OCI-LY3 (cell line): Measurements from ENCODE around the gene ARMC9.

Experiments used
- H2AFZ ChIP-seq: fragments of 200-600, 300-600 bp; shearing (Covaris generic); 2 replicates; pipeline ENCODE4 v1.6.0; 2014; ENCODE audit warnings: antibody characterized with exemption, low read depth, low read length
- H3K27ac ChIP-seq: fragments of 200-600, 300-600 bp; sonication (generic); 2 replicates; pipeline ENCODE4 v1.5.1; 2014; ENCODE audit warnings: mild to moderate bottlenecking, low read length, moderate library complexity, mixed read lengths
- H3K27me3 ChIP-seq: fragments of 200-600, 300-600 bp; sonication (generic); 2 replicates; pipeline ENCODE4 v1.6.1; 2014; ENCODE audit warnings: low read depth, low read length, mixed read lengths
- H3K36me3 ChIP-seq: fragments of 200-600, 300-600 bp; sonication (generic); replicated peaks from 2 replicates; pipeline ENCODE3; 2014; ENCODE audit warnings: low read depth, low read length, mixed read lengths
- H3K4me1 ChIP-seq: fragments of 300-600, 200-600 bp; sonication (generic); 2 replicates; pipeline ENCODE4 v1.6.1; 2014; ENCODE audit warnings: low read length, mixed read lengths
- H3K4me2 ChIP-seq: fragments of 200-600, 300-600 bp; sonication (generic); 2 replicates; pipeline ENCODE4 v1.6.1; 2014; ENCODE audit warnings: low read length, mixed read lengths
- H3K4me3 ChIP-seq: fragments of 300-600, 200-600 bp; sonication (generic); 2 replicates; pipeline ENCODE4 v1.5.1; 2014; ENCODE audit warnings: antibody characterized with exemption, mild to moderate bottlenecking, low read length, moderate library complexity
- H3K79me2 ChIP-seq: fragments of 300-600, 200-600 bp; shearing (Covaris generic); 2 replicates; pipeline ENCODE4 v1.6.1; 2014; ENCODE audit warnings: mild to moderate bottlenecking, low read length, mixed read lengths
- H3K9ac ChIP-seq: fragments of 300-600, 200-600 bp; shearing (Covaris generic); 2 replicates; pipeline ENCODE4 v1.6.0; 2014; ENCODE audit warnings: mild to moderate bottlenecking, low read length, moderate library complexity
- H3K9me3 ChIP-seq: fragments of 200-600, 300-600 bp; shearing (Covaris generic); 2 replicates; pipeline ENCODE4 v1.6.1; 2014; ENCODE audit warnings: low read length, mixed read lengths; ENCODE audit not compliant: insufficient read depth
- H4K20me1 ChIP-seq: fragments of 200-600, 300-600 bp; sonication (generic); 2 replicates; pipeline ENCODE4 v1.6.1; 2016; ENCODE audit warnings: low read length, mixed read lengths; ENCODE audit not compliant: insufficient read depth
- CTCF ChIP-seq: fragments of 200-600, 300-600 bp; sonication (generic); IDR thresholded peaks from 2 replicates; pipeline ENCODE4 v1.5.1; 2014; ENCODE audit warnings: antibody characterized with exemption, low read length, low read depth
- EZH2phosphoT487 ChIP-seq: fragments of 200-600 bp; shearing (Covaris generic); IDR thresholded peaks from 2 replicates; pipeline ENCODE4 v1.6.1; 2018; ENCODE audit warnings: antibody characterized with exemption, mixed run types, low read depth

The ARMC9 gene

DNA sequence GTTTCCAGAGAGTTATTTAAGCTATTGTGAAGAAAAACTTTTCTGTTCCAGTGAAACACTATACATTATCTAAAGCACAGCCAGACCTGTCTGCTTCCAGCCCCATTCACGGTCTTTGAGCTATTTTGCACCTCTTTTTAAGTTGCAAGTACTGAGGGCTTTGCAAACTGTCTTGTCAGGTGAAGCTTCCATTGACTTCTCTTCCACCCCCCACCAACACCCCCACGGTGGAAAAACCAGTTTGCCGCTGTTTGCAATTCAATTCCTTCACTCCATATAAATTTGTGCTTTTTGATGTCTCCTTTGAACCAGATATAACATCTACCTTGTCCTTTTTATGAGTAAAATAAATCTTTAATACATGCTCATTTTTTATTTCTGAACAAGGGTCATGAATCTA lies 212.8 kb downstream of the ARMC9 start:
- H3K27ac ChIP-seq = no peak overlapping the region
- H3K4me2 ChIP-seq = no peak overlapping the region
- H3K9ac ChIP-seq = no peak overlapping the region

GRCh38 chr2:231411831-231412617 lies 213.6 kb downstream of the ARMC9 start:
- peak overlapping the region; percentile 75 for H3K4me3 ChIP-seq
- peaks cover 10% of the 10 kb centered on the region; the same call in 1 of the 2 replicates for H3K4me1 ChIP-seq
- H3K27me3 ChIP-seq = peaks cover 5% of the 10 kb centered on the region; the same call in 1 of the 2 replicates
- H4K20me1 ChIP-seq = no peaks in the 10 kb centered on the region
- H3K36me3 ChIP-seq = no peaks in the 10 kb centered on the region
- H3K9ac ChIP-seq = peak overlapping the region; percentile 18; the same call in 1 of the 2 replicates
- H3K27ac ChIP-seq = no peak overlapping the region
- H2AFZ ChIP-seq = peak overlapping the region; percentile 78; the same call in 1 of the 2 replicates
- no peaks in the 10 kb centered on the region for H3K9me3 ChIP-seq
- peak; percentile 70 for TF ChIP-seq CTCF
- no peak for TF ChIP-seq EZH2phosphoT487
- no peaks in the 10 kb centered on the region for H3K79me2 ChIP-seq
- peak overlapping the region; percentile 76 for H3K4me2 ChIP-seq

More for the DNA sequence above, 212.8 kb downstream of the ARMC9 start:
- no peaks in the 10 kb centered on the region for H3K79me2 ChIP-seq
- no peaks in the 10 kb centered on the region for H3K9me3 ChIP-seq
- TF ChIP-seq CTCF (no peak), EZH2phosphoT487 (no peak)
- H3K4me1 ChIP-seq = peaks cover 10% of the 10 kb centered on the region
- peaks cover 5% of the 10 kb centered on the region; the same call in 1 of the 2 replicates for H3K27me3 ChIP-seq
- no peaks in the 10 kb centered on the region for H3K36me3 ChIP-seq
- no peaks in the 10 kb centered on the region for H4K20me1 ChIP-seq
- H3K4me3 ChIP-seq = no peak overlapping the region; the same call in 1 of the 2 replicates
- no peak overlapping the region for H2AFZ ChIP-seq

DNA sequence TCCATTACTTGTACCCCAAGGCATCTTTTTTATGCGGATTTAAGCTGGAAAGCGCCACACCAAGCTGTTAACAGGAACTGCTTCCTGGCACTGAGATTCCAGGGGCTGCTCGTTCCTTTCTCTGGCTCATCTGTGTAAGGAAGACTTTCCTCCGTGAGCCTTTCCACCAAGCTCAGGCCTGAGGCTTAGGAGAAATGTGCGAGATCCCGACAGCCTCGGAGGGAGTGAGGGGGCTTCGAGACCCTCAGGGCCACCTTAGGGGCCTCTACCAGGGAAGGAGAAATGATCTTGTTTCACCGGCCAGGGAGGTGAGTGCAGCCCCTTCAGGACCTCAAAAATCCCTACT lies 214.2 kb downstream of the ARMC9 start:
- H3K9ac ChIP-seq = peak overlapping the region; percentile 8; the same call in 1 of the 2 replicates
- H2AFZ ChIP-seq = peak overlapping the region; percentile 78

More for the DNA sequence above, 214.2 kb downstream of the ARMC9 start:
- Histone ChIP-seq H3K27me3 (peaks cover 5% of the 10 kb centered on the region; the same call in 1 of the 2 replicates), H3K4me3 (peak overlapping the region; percentile 75), H3K4me2 (peak overlapping the region; percentile 76), H4K20me1 (no peaks in the 10 kb centered on the region), H3K4me1 (peaks cover 10% of the 10 kb centered on the region; the same call in 1 of the 2 replicates), H3K79me2 (no peaks in the 10 kb centered on the region), H3K36me3 (no peaks in the 10 kb centered on the region), H3K27ac (no peak overlapping the region), H3K9me3 (no peaks in the 10 kb centered on the region)
- no peak for TF ChIP-seq CTCF
- TF ChIP-seq EZH2phosphoT487 = no peak
